GM19468 (cell line): Measurements from ENCODE around the gene MAP3K5.
"Not testable (repeated sequence)": the region's sequence is repeated elsewhere in the genome, so short reads cannot be mapped to it uniquely, and the experiment has no call there.

Experiments
- ATAC-seq: cut with Tn5 transposase; IDR thresholded peaks from one replicate; pipeline ENCODE4 v1.9.1; 2021; ENCODE audit warnings: mild to moderate bottlenecking, moderate library complexity, moderate number of reproducible peaks; ENCODE audit not compliant: unreplicated experiment; ENCODE audit errors: extremely low read depth

The MAP3K5 gene

DNA sequence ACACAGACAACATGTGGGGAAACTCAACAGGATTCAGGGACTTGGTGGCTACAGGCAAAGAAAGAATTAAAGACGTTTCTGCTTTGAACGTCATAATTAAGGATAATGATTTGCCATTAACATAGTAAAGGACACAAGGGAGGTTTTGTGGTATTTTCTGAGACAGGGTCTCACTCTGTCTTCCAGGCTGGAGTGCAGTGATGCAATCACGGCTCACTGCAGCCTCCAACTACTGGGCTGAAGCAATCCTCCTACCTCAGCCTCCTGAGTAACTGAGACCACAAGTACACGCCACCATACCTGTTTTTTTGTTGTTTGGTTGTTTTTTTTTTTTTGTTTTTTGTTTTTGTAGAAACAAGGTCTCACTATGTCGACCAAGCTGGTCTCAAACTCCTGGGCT is 62.4 kb downstream of the MAP3K5 start:
- no peak for ATAC-seq

DNA sequence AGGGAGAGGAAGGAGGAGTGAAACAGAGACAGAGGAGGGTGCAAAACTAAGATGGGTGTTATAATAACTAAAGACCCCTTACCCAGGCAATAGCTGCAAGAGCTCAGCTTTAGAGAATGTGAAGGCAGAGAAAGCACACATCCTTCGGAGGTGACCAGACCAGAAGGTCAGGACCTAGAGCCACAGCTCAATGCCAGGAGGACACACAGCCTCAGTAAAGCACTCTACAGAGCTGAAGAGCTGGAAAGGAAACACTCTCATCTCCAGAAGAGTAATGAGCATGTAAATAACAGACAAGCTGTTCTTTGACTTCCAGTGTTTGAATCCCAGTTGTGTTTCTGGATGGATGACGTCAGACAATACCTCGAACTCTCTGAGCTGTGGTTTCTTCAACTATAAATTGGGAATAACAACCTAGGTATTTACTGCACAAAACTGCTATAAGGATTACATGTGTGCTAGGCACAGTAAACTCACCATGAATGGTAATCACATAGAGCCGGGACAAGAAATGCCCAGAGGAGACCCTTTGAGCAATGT is 63.2 kb downstream of the MAP3K5 start:
- ATAC-seq, result no peak

DNA sequence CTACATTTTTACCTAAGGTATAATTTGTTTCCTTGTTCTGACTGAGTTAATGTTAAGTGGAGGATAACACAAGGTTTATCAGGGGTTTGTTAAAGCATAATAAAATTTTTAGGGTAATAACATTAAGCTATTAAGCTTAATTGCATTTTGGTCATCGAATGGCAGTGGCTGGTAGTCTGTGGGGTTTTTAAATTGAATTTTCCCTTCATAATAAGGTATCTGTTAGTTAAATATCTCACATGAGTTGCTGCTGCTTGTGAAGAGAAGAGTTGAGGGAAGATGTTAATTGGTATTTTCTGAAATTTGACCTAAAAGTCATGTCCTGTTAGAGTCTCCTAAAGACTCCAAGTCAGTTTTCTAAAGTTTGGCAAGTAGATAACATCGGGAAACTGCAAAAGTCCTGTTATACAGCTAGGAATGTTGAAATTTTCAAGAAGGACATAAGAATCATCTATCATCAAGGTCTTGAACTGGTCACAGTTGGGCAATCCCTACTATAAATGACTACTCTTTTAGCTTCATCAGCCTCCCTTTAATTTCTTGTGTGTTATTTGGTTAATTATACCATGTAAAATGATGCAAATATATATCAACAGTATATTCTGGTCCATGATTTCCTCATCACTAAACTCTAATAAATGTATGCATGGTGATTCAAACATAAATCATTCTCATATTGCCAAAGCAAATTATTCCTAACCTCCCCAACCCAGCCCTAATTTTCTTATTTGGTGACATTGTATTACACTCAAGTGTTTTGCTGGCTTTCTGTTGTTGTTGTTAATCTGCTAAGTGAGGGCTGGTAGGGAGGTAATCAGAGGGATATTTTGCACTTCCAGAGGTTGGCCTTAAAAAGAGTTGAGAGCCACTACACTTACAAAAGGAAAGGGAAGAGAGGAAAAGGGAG is 64.0 kb downstream of the MAP3K5 start:
- no peak for ATAC-seq

DNA sequence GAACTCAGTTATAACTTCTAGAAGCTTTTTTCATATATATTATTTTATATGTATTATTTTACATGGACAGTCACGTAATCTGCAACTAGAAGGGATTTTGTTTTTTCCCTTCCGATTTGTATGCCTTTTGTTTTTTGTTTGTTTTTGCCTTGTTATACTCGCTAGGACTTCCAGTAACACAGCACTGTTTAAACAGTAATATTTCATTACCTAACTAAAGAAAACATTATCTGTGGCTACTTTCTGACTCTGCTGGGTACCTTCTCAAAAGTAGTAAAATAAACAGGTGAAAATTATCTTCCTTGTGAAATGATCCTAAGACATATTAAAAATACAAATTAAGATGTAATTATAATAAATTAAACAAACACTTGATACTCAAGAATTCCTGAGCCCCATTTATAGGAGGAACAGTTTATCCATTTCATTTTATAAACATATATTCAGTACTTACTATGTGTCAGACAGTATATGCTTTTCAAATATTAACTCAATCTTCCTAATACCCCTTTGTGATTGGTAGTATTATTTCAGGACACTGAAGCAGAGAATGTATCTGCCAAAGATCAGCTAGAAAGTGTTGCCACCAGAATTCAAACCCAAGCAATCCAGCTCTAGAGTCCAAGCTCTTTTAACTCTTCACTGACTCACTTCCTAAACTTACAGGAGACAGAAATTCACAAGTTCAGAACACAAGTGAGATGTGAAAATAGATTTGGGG is 65.3 kb downstream of the MAP3K5 start:
- ATAC-seq, result no peak

DNA sequence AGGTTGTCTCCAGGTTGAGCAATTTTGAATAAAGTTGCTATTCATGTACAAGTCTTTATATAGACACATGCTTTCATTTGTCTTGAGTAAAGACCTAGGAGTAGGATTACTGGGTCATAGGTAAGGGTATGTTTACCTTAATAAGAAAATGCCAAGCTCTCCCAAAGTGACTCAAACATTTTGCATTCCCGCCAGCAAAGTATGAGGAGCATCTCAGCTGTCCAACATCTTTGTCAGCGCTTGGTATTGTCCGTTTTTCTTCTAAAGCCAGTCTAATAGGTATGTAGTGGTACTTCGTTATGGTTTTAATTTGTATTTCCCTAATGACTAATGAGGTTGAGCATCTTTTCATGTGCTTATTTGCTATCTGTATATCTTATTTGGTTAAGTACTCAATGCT is 67.2 kb downstream of the MAP3K5 start:
- ATAC-seq, result no peak

DNA sequence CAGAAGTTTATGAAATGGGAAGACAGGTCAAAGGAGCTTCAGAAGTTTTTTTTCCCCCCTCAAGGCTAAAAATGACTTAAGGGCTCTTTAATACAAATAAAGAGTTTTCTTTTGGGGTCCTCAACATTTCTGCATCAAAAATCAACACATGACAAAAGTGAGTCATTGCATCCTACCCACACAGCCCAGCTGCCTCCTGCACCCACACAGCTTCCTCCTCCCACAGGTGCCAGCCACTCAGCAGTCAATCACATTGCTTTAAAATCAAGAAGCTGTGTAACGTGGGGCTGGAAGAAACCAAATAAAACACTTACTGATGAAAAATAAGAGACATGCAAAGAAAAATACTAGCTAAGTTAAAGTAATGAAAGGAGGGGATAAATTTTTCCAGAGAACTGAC is 68.5 kb downstream of the MAP3K5 start:
- ATAC-seq, result no peak

DNA sequence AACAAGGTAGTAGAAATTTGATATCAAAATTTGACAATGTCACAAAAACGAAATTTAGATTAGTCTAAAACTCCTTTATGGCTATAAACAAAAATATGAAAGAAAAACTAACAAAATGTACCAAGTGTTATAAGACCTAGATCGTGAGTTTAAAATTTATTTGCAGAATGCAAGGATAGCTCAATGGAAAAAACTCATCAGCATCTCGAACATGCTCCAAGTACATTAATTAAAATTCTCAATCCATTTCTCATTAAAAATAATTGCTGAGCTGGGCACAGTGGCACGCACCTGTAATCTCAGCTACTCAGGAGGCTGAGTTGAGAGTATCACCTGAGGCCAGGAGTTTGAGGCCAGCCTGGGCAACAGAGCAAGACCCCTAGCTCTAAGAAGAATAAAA is 70.8 kb downstream of the MAP3K5 start:
- no peak for ATAC-seq

DNA sequence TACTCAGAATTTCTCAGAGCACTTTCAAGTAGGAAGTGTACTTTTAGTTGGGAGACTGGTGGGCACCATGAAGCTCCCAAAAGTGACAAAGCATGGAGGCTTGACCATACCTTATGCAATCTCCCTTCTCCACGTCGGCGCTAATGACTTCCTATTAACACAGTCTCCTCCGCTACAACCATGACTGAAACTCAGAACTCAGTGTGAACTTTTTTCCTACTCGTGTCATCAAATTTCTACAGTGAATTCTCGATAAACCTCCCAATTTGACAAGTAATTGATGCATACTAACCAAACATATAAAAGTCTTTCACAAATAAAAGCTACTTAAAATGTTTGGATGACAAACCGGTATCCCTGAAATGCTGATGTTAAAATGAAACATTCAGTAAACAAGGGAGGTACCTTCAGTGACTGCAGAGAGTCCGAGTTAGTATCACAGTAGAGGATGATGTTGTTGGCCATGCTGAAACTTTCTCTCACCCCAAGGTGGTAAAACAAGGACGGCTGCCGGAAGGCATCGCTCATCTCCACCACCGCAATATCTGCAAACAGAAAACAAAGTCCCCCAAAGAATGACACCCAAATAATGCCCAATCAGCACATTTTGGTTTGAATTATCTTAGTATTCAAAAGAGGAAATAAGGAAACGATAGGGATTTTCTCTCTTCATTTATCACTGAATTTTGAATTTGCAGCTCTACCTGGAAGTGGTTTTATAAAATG is 72.1 kb downstream of the MAP3K5 start:
- peak; percentile 33 for ATAC-seq

DNA sequence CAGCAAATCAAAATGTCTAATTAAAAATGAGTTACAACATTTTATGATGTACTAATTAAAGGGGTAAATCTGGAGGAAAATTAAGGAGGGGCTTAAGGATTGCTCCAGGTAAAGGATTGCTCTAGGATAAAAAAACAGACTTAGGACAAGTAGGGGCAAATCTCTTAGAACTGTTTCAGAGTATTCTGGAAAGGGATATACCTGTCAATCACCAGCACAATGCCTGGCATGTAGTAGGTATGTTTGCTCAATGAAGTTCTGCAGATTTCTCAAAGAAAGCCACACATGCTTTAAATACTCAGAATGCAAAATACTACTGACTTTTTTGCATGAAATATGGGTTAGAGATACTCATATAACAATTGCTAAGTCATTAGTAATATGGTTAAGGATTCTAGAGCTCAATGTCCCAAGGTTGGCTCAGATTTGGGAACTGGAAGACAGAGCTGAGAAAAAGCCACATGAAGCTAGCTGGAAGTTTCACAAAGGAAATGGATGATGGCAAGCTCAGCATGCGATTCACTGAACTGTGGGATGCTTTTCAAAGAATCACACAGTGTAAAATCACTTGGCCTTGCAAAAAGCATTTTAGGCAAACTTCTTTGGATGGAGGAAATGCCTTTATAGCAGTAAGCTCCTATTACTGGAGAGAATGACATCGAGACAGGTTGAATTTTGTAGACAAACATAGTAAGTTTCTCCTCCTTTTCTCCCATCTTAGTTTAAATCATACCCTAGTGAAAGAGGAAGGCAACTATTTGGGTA is 72.8 kb downstream of the MAP3K5 start:
- ATAC-seq, result no peak

DNA sequence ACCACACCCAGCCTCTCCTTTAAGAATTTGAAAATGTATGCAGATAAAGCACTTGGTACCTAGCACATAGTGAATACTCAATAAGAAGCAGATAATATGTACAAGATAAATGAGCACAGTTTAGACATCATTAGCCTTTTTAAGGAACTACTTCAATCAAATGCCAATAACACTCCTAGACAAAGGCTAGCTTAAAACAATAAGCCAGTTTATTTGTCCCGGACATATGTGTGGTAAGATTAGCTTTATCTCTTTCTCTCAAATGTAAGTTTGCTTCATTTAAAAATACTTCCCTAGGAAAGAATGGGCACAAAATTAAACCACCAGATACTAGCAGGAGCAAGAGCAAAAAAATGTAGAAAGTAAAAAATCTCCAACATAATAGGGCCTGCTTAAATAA is 73.8 kb downstream of the MAP3K5 start:
- ATAC-seq, result no peak

DNA sequence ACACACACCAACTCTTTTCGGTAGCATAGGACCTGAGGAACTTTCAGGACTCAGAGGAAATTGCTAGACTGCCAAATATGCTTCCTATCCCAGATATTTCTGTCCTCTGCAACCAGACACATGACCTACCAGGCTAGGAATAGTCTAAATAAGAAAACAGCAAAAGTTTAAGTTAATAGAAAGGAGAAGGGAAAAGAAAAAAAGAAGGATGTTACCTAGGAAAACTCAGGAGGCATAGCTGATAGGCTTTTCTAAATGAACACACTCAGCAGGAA is 74.6 kb downstream of the MAP3K5 start:
- ATAC-seq, result no peak

DNA sequence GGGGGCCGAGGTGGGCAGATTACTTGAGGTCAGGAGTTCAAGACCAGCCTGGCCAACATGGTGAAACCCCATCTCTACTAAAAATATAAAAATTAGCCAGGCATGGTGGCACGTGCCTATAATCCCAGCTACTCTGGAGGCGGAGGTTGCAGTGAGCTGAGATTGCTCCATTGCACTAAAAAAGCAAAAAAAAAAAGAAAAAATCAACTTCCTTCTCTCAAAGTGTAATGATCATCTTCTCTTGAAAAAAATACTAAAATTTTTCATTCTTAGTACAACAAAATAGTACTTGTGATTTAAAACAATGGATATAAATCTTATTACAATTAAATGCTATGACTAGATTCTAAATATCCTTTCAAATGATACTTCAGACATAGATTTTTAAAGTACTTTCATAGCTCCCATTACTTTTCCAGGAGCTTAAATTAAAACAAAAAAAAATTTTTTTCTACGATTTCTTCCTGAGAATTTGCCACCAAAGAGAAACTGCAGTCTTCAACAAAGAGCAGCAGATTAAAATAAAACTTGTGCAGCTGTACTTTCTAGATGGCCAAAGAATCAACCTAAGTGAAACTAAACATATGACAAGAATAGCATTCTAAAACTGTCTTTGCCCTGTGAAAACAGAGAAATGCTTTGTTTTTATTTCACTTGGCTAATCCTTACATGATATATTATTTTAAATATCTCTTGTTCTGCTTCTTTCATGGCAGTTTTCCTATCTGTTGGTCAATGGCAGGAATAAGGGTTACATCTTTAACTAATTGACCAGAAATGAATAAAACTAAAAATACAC is 75.2 kb downstream of the MAP3K5 start:
- peak; percentile 40 for ATAC-seq

DNA sequence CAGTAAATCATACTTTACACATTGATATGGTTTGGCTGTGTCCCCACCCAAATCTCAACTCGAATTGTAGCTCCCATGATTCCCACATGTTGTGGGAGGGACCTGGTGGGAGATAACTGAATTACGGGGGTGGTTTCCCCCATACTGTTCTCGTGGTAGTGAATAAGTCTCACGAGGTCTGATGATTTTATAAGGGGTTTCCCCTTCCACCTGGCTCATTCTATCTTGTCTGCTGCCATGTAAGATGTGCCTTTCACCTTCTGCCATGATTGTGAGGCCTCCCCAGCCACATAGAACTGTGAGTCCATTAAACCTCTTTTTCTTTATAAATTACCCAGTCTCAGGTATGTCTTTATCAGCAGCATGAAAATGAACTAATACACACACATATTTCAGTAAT is 79.6 kb downstream of the MAP3K5 start:
- not testable (repeated sequence) for ATAC-seq

DNA sequence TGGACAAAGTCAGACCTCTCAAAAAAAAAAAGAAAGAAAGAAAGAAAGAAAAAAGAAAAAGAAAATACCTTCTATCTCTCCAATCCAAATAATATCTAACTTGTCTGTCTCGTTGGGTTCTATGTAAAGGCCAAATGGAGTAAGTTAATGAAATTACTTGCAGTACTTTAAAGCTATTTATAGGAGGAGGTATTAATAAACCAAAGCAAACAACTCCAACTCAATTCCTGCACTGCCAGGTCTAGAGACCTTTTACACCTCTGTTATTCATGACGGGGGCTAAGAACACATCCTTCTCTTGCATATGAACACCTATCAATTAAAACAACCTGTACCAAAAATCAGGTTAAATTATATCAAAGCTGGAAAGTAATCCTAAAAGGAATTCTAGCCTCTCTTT is 80.6 kb downstream of the MAP3K5 start:
- ATAC-seq, result no peak

DNA sequence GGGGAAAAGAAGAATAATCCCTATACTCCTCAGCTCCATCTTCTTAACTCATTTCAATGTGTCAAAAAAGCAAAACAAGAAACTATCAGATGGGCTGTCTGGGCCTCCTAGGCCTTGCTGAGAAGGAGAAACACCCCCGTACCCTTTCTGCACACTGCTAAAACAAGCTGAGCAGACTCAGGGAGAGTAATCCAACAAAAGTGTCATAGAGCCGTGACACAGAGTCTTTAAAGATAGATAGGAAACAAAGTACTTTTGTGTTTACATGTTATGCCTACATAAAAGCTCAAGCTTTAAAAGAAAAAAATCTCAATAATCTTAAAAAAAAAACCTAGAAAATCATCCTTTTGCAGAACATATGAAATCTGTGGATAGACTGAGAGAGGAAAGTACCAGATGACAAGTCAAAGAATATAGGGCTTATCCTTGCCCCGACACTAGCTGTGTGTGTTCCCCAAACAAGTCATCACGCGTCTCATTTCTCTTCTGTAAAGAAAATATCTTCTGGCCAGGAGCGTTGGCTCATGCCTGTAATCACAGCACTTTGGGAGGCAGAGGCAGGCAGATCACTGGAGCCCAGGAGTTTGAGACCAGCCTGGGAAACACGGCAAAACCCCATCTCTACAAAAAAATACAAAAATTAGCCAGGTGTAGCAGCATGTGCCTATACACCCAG is 81.3 kb downstream of the MAP3K5 start:
- no peak for ATAC-seq

DNA sequence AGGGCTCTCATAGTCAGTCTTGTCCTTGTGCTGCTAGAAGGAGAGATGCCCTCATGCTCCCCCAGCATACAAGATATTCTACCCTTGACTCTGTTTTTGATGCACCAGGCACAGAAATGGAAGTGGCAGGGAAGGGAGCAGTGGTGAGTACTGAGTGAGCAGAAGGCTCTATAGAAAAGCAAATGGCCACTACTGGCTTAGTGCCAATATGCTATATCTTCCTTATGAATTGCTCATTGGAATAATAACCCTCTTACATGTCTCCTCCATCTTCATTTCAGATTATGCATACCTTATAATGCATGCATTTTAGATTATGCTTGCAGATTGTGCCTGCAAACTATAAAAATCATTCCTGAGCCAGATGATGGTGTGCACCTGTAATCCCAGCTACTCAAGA is 82.8 kb downstream of the MAP3K5 start:
- no peak for ATAC-seq

DNA sequence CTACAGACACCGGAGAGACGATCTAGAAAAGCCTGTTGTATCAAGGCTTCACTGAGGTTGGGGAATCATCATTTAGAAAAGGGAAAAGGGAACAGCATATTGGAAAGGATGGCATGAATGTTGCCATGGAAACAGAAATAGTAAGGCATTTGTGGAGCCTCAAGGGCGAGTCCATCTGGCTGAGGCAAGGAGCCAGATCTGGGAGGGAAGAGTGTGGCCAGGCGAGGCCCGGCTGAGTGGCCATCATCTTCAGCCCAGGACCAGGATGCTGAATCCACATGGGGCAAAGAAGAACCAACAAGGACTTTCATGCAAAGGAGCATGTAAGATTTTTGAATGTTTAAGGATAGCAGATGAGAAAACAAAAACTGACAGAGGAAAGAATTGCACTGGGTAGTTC is 85.8 kb downstream of the MAP3K5 start:
- no peak for ATAC-seq

DNA sequence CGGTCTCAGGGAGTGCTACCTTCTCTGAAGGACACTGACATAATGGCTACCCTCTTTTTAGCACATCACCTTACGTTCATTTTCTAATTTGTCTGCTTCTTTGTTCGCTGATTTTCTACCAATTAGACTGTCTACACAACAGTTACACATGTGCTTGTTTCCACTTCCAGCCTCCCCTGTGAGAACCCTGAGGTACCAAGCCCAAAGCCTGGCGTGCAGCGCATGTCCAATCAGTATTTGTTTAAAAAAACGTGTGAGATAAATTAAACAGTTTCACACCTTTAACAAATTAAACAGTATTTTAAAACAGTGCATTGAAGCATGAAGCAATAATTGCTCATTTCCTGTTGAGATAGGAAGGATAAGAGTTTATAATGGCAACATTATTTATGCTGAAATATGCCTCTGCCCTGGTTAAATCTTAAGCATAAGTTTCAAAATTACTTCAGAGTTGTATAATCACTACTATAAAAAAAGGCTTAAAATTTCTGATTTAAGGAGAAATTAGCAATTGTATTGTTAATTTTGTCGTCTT is 88.9 kb downstream of the MAP3K5 start:
- ATAC-seq, result no peak

DNA sequence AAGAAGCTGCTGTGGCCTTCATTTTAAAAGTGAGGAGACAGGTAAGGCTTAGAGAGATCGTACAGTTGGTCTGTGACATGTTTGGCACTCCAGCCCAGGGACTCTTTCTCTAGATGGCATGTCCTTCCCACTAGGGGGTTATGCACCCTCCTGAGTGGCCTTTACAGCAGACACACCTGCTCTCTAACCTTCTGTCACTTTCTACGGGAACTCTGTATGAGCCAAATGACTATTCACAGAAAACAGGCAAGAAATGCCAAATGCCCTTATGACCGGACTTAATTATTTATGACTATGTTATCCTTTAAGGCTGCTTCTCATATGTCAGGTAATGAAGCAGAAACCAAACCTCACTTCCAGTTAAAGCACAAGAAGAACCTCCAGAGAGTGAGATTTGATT is 91.2 kb downstream of the MAP3K5 start:
- no peak for ATAC-seq
